ENCODE measurements around the gene AFP. TPM values are rescaled to one million over a fixed set of nuclear protein-coding genes. Genes with fewer than 3 reads are reported as not detected.

The AFP gene
- total RNA-seq, 1 donor from 2014 or later: not detected

DNA sequence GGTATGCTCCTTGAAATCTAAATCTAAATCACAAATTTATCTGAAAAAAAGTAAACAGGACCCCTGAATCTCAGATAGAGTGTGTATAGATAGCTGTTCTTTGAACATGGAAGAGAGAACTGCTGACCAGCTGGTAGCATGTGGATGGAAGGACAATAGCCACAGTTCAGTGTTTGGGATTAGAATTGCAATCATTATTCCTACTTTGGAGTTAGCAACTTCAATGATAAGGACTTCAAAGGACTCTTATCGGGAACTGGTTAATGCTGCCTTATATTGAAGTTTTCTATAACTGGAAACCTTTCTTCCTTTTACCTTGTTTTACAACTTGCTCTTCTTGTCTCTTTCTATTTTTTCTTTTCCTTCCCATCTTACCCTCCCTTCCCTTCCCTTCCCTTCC is 50.5 kb downstream of the AFP start:
- Mint-ChIP-seq H3K4me1 (no peaks in the 10 kb centered on the region), H3K4me3 (no peak overlapping the region), H3K27ac (no peak overlapping the region), H3K9me3 (no peaks in the 10 kb centered on the region), H3K36me3 (ENCODE audit: low read depth) (no peaks in the 10 kb centered on the region), H3K27me3 (peaks cover 10% of the 10 kb centered on the region)
- DNase-seq: no peak
- ChIA-PET POLR2A (no interaction called here), CTCF (no interaction called here)
- intact Hi-C loops (cut with micrococcal nuclease): no loop called here
- TF ChIP-seq, protein P1, sequence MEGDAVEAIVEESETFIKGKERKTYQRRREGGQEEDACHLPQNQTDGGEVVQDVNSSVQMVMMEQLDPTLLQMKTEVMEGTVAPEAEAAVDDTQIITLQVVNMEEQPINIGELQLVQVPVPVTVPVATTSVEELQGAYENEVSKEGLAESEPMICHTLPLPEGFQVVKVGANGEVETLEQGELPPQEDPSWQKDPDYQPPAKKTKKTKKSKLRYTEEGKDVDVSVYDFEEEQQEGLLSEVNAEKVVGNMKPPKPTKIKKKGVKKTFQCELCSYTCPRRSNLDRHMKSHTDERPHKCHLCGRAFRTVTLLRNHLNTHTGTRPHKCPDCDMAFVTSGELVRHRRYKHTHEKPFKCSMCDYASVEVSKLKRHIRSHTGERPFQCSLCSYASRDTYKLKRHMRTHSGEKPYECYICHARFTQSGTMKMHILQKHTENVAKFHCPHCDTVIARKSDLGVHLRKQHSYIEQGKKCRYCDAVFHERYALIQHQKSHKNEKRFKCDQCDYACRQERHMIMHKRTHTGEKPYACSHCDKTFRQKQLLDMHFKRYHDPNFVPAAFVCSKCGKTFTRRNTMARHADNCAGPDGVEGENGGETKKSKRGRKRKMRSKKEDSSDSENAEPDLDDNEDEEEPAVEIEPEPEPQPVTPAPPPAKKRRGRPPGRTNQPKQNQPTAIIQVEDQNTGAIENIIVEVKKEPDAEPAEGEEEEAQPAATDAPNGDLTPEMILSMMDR (IDR thresholded peaks at IDR 0.05): no peak
- ATAC-seq (ENCODE audit: low read depth): no peak

DNA sequence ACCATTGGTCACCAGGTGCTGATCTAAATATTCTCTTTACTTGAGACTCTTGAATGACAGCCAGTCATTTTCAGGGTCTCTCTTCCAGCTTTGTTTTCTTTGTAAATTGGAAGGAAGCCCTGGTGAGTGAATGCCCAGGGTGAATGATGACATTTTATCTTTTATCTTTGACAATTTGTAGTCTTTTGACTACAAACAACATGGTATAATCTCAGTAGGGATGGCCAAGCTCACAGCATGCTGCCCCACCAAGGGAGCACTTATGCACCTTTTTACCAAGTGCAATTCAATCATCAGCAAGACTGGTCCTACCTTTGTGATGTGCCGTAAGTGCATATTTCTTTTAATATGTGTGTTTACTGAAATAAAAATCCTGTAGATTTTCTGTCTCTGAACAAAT is 51.2 kb downstream of the AFP start:
- no peak overlapping the region for H3K27ac Mint-ChIP-seq
- no peak overlapping the region for H3K4me3 Mint-ChIP-seq
- H3K27me3 Mint-ChIP-seq: peaks cover 10% of the 10 kb centered on the region
- TF ChIP-seq, protein P1 (IDR thresholded peaks at IDR 0.05): no peak
- CTCF ChIA-PET: no interaction called here
- DNase-seq (no peak), ATAC-seq (ENCODE audit: low read depth) (no peak)
- intact Hi-C loops (cut with micrococcal nuclease): no loop called here
- no peaks in the 10 kb centered on the region for H3K4me1 Mint-ChIP-seq
- POLR2A ChIA-PET: no interaction called here
- no peaks in the 10 kb centered on the region for H3K36me3 Mint-ChIP-seq (ENCODE audit: low read depth)
- H3K9me3 Mint-ChIP-seq: no peaks in the 10 kb centered on the region

DNA sequence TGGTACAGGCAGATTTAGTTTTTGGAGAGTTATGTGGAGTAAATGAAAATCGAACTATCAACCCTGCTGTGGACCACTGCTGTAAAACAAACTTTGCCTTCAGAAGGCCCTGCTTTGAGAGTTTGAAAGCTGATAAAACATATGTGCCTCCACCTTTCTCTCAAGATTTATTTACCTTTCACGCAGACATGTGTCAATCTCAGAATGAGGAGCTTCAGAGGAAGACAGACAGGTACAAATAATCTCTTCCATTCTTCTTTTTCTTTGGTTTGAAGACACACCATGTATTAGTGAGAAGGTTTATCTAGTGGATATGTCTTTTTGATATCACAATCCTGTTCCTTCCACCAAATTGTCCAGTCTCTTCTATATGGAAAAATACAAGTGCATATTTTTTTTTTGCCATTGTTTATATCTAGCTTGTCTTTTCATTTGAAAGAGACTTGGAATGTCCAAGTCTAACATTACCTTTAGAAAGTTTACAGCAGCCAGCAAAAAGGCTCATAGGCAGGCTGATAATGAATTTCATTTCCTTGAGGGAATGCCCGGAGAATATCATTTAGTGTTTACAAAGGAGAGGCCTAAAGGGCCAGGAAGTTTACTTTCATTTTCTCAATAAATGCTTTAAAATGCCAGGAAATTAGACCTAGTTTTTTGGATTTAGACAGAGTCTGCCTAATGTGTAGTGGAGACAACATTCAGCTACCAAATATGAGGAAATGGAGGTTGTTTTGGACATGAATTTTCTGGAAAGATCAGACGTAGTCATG is 64.2 kb downstream of the AFP start:
- DNase-seq (no peak), ATAC-seq (ENCODE audit: low read depth) (no peak)
- Mint-ChIP-seq H3K4me3 (no peak overlapping the region), H3K9me3 (no peaks in the 10 kb centered on the region), H3K27me3 (no peaks in the 10 kb centered on the region), H3K27ac (no peak overlapping the region), H3K36me3 (ENCODE audit: low read depth) (no peaks in the 10 kb centered on the region), H3K4me1 (no peaks in the 10 kb centered on the region)
- intact Hi-C loops (cut with micrococcal nuclease): no loop called here
- ChIA-PET CTCF (no interaction called here), POLR2A (no interaction called here)
- TF ChIP-seq, protein P1 (IDR thresholded peaks at IDR 0.05): no peak

DNA sequence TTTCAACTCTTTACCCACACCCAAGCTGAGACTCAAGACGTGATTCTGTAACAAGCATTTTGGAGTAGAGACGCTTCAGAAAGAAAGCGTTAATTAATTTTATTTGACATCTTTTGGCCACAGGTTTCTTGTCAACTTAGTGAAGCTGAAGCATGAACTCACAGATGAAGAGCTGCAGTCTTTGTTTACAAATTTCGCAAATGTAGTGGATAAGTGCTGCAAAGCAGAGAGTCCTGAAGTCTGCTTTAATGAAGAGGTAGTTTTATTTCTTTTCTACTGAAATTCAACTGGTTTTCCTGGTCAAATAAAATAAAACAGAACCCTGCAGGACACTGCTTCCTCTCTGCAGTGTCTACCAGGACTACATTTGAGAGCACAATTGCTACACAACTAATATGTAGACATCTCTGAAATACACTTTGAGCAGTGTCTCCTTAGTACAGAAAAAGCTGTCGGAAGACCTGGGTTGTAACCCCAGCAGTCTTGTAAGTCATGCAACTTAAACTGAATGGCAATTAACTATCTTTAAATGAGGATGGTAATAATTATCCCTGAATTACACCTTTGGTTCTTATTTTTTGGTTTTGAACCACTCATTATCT is 65.7 kb downstream of the AFP start:
- Mint-ChIP-seq H3K9me3 (no peaks in the 10 kb centered on the region), H3K4me1 (no peaks in the 10 kb centered on the region), H3K27ac (no peak overlapping the region), H3K4me3 (no peak overlapping the region), H3K27me3 (no peaks in the 10 kb centered on the region), H3K36me3 (ENCODE audit: low read depth) (no peaks in the 10 kb centered on the region)
- intact Hi-C loops (cut with micrococcal nuclease): no loop called here
- CTCF ChIA-PET: no interaction called here
- TF ChIP-seq, protein P1 (IDR thresholded peaks at IDR 0.05): no peak
- no peak for DNase-seq
- POLR2A ChIA-PET: no interaction called here
- no peak for ATAC-seq (ENCODE audit: low read depth)

DNA sequence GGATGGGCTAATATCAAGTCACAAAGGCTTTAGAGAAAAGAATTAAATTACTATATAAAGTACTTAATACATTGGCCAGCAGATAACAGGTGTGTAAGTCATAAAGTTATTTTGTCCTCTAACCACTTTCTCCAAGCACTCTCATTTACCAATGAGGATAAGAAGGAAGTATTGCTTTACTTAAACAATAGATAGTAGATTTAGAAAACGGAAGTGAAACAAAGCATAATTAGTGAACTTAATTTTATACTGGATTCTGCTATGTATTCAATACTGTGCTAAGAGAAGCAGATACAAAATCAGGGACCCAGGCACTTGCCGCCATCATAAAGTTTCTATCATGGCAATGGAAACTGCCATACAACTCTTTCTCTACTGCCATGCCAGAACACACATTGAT is 69.5 kb downstream of the AFP start:
- intact Hi-C loops (cut with micrococcal nuclease): no loop called here
- H3K4me3 Mint-ChIP-seq: no peak overlapping the region
- TF ChIP-seq, protein P1 (IDR thresholded peaks at IDR 0.05): no peak
- CTCF ChIA-PET: no interaction called here
- H3K4me1 Mint-ChIP-seq: no peaks in the 10 kb centered on the region
- DNase-seq (no peak), ATAC-seq (ENCODE audit: low read depth) (no peak)
- H3K27me3 Mint-ChIP-seq: peaks cover 3% of the 10 kb centered on the region
- H3K36me3 Mint-ChIP-seq (ENCODE audit: low read depth): no peaks in the 10 kb centered on the region
- H3K9me3 Mint-ChIP-seq: no peaks in the 10 kb centered on the region
- H3K27ac Mint-ChIP-seq: no peak overlapping the region
- POLR2A ChIA-PET: no interaction called here

Other genes with a start within 250 kb of the AFP start
- 54.1 and 61.4 TPM in 2 replicates for gene ANKRD17, start 177.4 kb upstream of the AFP start, total RNA-seq
- gene ALB, start 31.9 kb upstream of the AFP start, total RNA-seq: not detected in 2 replicates
- gene AFM, start 45.5 kb downstream of the AFP start, total RNA-seq: not detected in 2 replicates
- 4.0 TPM in 2 replicates for gene RASSF6, start 184.2 kb downstream of the AFP start, total RNA-seq